Tibial artery (tissue), 4 donors: ENCODE data around the gene DMD.
"Not testable (repeated sequence)": the region's sequence is repeated elsewhere in the genome, so short reads cannot be mapped to it uniquely, and the experiment has no call there.

Source experiments
- DNase-seq, 2 donors: peaks; one replicate each; pipeline ENCODE4 v3.0.0-alpha.2; 2019
- H3K27ac ChIP-seq, 2 donors: fragments of 200-600 bp; sonication (generic) in 1 of 2; 1 replicate in 1 of 2; 2 replicates in 1 of 2; pipeline ENCODE4 v1.5.1; 2018 to 2019; ENCODE audit warnings: mild to moderate bottlenecking in 1 of 2
- H3K27me3 ChIP-seq, 2 donors: fragments of 200-600 bp; sonication (generic) in 1 of 2; one replicate each; pipeline versions ENCODE4 v1.5.1 to v1.6.0; 2016 to 2019
- H3K36me3 ChIP-seq, 3 donors: fragments of 200-600 bp; sonication (generic) in 2 of 3; one replicate each; pipeline ENCODE4 v1.5.1; 2016 to 2019; ENCODE audit warnings: mild to moderate bottlenecking in 2 of 3
- H3K4me1 ChIP-seq, 4 donors: fragments of 200-600 bp; sonication (generic) in 2 of 4; 1 replicate in 3 of 4; 2 replicates in 1 of 4; pipeline ENCODE4 v1.5.1; 2016 to 2019
- H3K4me3 ChIP-seq, 2 donors: fragments of 200-600 bp; sonication (generic) in 1 of 2; 1 replicate in 1 of 2; 2 replicates in 1 of 2; pipeline ENCODE4 v1.5.1; 2018 to 2019; ENCODE audit warnings: mild to moderate bottlenecking in 2 of 2
- H3K9me3 ChIP-seq, 3 donors: fragments of 200-600 bp; sonication (generic) in 1 of 3; one replicate each; pipeline ENCODE4 v1.5.1; 2016 to 2019
- intact Hi-C: fragments of 100-400 bp; cut with DNase I; formaldehyde crosslinking; loops from one replicate; pipeline ENCODE4 v1.15.0; 2023; ENCODE audit warnings: low total_unique reads
- TF ChIP-seq, protein P1 (sequence below), 2 experiments: fragments of 200-600 bp in 1 of 2; fragments of 450-650 bp in 1 of 2; IDR thresholded peaks; one replicate each; pipeline ENCODE4 v1.5.1; 2017 to 2019; ENCODE audit warnings: antibody characterized with exemption in 2 of 2, mild to moderate bottlenecking in 1 of 2, moderate library complexity in 1 of 2

The DMD gene

DNA sequence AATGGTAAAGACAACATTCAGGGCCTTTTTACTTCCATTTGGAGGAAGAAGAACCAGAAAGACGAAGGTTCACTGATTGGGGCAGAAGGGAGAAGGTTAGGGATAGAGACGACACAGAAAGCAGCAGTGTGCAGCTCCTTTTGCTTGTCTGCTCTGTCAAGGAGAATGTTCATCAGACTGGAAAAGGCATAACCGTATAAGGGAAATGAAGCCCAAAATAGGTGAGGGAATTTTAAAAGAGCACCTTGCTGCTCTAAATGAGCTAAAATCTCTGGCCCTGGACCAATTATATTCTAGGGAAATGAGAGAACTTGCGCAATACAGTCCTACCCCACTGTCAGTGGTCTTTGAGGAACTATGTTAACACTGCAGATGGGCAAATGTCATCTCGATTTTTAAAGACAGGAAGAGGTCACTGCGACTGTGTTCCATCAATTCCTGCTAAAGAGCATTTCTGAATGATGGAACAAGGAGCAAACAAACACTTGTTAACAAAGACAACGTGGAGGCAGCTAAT lies 1229.7 kb downstream of the DMD start:
- Histone ChIP-seq H3K27me3 (no peaks in the 10 kb centered on the region), H3K27ac (no peak overlapping the region), H3K4me3 (no peak overlapping the region), H3K36me3 (no peaks in the 10 kb centered on the region), H3K9me3 (no peaks in the 10 kb centered on the region), H3K4me1 (no peaks in the 10 kb centered on the region)
- DNase-seq: no peak
- TF ChIP-seq, protein P1, sequence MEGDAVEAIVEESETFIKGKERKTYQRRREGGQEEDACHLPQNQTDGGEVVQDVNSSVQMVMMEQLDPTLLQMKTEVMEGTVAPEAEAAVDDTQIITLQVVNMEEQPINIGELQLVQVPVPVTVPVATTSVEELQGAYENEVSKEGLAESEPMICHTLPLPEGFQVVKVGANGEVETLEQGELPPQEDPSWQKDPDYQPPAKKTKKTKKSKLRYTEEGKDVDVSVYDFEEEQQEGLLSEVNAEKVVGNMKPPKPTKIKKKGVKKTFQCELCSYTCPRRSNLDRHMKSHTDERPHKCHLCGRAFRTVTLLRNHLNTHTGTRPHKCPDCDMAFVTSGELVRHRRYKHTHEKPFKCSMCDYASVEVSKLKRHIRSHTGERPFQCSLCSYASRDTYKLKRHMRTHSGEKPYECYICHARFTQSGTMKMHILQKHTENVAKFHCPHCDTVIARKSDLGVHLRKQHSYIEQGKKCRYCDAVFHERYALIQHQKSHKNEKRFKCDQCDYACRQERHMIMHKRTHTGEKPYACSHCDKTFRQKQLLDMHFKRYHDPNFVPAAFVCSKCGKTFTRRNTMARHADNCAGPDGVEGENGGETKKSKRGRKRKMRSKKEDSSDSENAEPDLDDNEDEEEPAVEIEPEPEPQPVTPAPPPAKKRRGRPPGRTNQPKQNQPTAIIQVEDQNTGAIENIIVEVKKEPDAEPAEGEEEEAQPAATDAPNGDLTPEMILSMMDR (IDR thresholded peaks at IDR 0.05): no peak
- intact Hi-C loops: no loop called here

DNA sequence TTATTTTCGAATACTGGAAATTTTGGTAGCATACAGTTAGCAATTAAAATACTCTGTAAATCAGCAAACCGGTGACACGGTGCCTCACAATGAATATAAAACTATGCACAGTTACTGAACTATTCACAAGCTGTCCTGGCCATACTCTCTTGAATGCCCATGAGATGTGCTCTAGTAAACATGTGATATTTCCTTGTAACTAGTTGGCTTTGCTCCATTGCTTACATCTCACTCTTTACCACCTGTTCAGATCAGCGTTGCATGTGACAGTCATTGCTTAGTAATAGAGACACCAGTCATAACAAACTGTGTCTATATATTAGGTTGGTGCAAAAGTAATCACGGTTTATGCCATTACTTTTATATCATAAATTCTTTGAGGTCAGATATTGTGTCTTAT lies 1241.6 kb downstream of the DMD start:
- Histone ChIP-seq H3K4me3 (no peak overlapping the region), H3K27ac (no peak overlapping the region), H3K9me3 (no peaks in the 10 kb centered on the region), H3K4me1 (peaks cover 0 to 12% (median 0%) of the 10 kb centered on the region in 4 donors), H3K27me3 (no peaks in the 10 kb centered on the region), H3K36me3 (no peaks in the 10 kb centered on the region)
- intact Hi-C loops: no loop called here
- TF ChIP-seq, protein P1 (IDR thresholded peaks at IDR 0.05): no peak
- DNase-seq: no peak

DNA sequence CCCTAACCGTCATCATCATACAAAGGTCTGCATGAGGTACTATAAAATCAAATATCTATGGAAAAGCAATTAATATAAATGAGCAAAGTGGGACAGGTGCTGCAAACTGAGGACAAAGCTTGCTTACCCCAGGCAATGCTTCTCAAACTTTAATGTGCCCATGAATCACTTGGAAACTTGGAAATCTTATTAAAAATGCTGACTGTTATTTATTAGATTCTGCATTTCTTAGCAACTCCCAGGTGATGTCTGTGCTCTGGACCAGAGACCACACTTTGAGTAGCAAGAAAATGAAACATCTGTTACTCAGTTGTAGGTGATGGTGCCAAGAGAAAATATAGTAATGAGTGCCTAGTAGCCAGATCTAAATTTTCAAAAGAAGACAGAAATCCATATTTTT lies 1249.1 kb downstream of the DMD start:
- no peak for DNase-seq
- H3K27me3 ChIP-seq: no peaks in the 10 kb centered on the region
- no peaks in the 10 kb centered on the region for H3K9me3 ChIP-seq
- H3K4me1 ChIP-seq: no peaks in the 10 kb centered on the region
- H3K4me3 ChIP-seq: no peak overlapping the region
- intact Hi-C loops: no loop called here
- no peak overlapping the region for H3K27ac ChIP-seq
- H3K36me3 ChIP-seq: no peaks in the 10 kb centered on the region
- TF ChIP-seq, protein P1 (IDR thresholded peaks at IDR 0.05): no peak

DNA sequence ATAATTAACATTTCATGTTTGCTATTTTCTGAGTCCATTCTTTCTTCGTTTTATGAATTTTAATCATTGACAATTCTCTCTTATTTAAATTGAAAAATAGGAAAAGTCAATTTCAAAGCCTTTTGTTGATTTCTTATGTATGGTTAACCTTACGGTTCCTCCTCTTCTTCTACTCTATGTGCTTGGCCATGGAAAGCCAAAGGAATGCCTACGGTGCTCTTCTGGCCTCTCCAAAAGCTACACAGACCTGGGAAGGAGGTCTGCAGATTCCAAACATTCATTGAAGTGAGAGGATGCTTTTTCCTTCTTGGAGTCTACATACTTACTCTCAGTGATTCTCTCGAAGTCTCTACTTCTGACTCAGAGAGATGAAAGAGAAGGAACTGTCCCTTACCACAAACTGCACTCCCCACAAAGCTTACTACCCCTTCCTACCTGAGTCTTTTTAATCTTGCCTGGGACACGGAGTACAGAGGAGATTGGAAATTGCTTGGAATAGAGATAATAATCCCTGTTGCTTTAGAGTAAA lies 1276.4 kb downstream of the DMD start:
- H3K27ac ChIP-seq: no peak overlapping the region
- peaks cover 0 to 7% (median 0%) of the 10 kb centered on the region in 4 donors for H3K4me1 ChIP-seq
- intact Hi-C loops: no loop called here
- DNase-seq: no peak
- H3K36me3 ChIP-seq: no peaks in the 10 kb centered on the region
- TF ChIP-seq, protein P1 (IDR thresholded peaks at IDR 0.05): no peak
- H3K9me3 ChIP-seq: no peaks in the 10 kb centered on the region
- H3K4me3 ChIP-seq: no peak overlapping the region
- H3K27me3 ChIP-seq: no peaks in the 10 kb centered on the region

DNA sequence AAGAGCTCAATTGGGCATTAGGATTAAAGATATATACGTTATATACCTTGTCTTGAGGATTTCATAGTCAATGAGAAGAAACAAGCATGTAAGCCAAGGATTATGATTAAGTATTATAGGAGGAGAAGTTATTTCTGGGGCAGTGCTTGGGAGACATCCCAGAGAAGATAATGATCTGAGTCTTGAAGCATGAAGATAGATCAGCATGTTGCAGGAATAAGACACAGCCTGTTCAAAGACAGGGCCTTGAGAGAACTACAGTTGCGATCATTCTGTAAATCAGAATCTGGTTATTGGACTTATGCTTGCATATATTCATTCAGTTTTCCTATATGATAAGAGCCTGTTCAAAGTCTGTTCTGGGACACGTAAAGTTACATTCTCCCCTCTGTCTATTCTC lies 1277.3 kb downstream of the DMD start:
- H3K27me3 ChIP-seq: no peaks in the 10 kb centered on the region
- no peaks in the 10 kb centered on the region for H3K36me3 ChIP-seq
- TF ChIP-seq, protein P1 (IDR thresholded peaks at IDR 0.05): no peak
- H3K9me3 ChIP-seq: no peaks in the 10 kb centered on the region
- no peak overlapping the region for H3K27ac ChIP-seq
- intact Hi-C loops: no loop called here
- H3K4me3 ChIP-seq: no peak overlapping the region
- DNase-seq: no peak
- H3K4me1 ChIP-seq: peaks cover 0 to 7% (median 0%) of the 10 kb centered on the region in 4 donors

DNA sequence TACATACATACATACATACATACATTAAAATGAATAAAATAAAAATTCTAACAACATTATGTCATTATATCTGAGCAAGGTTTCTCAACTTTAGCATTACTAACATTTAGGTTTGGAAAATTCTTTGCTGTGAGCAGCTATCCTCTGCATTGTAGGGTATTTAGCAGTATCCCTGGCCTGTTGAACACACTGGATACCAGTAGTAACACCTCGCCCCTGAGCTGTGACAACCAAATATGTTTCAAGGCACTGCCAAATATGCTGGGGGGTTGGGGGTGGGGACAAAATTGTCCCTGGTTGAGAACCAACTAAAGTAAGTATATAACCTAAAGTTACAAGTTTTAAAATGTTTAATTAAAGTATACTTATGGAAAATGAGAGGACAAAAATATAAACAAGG lies 1278.6 kb downstream of the DMD start:
- no peak for DNase-seq
- no peak overlapping the region for H3K27ac ChIP-seq
- no peak overlapping the region for H3K4me3 ChIP-seq
- no peaks in the 10 kb centered on the region for H3K9me3 ChIP-seq
- H3K36me3 ChIP-seq: no peaks in the 10 kb centered on the region
- intact Hi-C loops: no loop called here
- H3K4me1 ChIP-seq: peaks cover 0 to 7% (median 0%) of the 10 kb centered on the region in 4 donors
- TF ChIP-seq, protein P1 (IDR thresholded peaks at IDR 0.05): no peak
- no peaks in the 10 kb centered on the region for H3K27me3 ChIP-seq

DNA sequence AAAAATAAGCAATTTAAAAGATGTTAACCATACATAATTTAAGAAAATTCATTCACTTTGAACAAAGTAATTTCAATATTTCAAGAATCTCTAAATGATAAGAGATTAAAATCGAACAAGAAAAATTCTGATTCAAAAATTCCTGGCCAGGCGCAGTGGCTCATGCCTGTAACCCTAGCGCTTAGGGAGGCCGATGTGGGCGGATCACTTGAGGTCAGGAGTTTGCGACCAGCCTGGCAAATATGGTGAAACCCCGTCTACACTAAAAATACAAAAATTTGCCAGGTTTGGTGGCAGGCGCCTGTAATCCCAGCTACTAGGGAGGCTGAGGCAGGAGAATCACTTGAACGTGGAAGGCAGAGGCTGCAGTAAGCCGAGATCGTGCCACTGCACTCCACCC lies 1279.0 kb downstream of the DMD start:
- H3K4me3 ChIP-seq, H3K27ac ChIP-seq, intact Hi-C loops, H3K9me3 ChIP-seq, DNase-seq, H3K36me3 ChIP-seq, H3K4me1 ChIP-seq, H3K27me3 ChIP-seq: not testable (repeated sequence)
